D721Med (cell line): Measurements from ENCODE around the gene ADAMTS13.

Experiments
- DNase-seq: peaks from one replicate; pipeline ENCODE4 v3.0.0; 2011; ENCODE audit warnings: low spot score; ENCODE audit not compliant: insufficient read length
- FAIRE-seq: peaks from 2 replicates; lab custom pipeline; 2011; peaks lifted over from hg19 to GRCh38; lab: Jason Lieb, UNC
- TF ChIP-seq, protein P1 (sequence below): IDR thresholded peaks from 2 replicates; pipeline ENCODE4 v1.5.1; 2012; ENCODE audit warnings: mild to moderate bottlenecking, control low read depth; ENCODE audit not compliant: insufficient read depth; ENCODE audit errors: missing control alignments

The ADAMTS13 gene

DNA sequence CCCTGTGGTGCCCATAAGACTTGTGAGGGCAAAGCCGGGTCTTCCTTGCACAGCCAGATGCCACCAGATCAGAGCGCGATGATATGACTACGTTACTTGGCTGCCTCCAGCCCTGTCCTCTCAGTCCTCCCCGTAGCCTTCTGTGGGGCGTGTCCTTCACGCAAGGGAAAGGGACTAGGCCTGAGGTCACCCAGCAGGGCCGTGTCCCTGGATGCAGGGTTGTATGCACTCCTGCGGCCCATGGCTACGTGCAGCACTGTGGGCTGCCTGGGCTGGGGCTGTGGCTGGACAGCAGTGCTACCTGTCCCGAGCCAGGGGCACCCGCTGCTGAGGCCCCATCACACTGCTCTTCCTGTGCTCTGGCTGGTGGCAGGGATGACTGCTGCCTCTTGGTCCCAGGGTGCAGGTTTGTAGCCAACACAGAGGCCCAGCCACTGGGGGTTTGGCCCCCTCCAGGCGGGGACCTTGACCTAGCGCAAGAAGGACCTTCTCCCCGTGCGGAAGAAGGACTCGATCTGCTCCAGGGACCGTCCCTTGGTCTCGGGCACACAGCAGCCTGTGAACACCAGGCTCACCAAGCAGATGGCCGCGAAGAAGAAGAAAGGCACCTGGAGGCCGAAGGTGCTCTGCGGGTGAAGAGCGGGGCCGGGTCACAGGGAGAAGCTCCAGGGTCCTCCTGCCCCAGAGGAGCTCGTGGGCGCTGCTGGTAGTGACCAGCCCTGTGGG is 49.5 kb downstream of the ADAMTS13 start:
- TF ChIP-seq, protein P1, sequence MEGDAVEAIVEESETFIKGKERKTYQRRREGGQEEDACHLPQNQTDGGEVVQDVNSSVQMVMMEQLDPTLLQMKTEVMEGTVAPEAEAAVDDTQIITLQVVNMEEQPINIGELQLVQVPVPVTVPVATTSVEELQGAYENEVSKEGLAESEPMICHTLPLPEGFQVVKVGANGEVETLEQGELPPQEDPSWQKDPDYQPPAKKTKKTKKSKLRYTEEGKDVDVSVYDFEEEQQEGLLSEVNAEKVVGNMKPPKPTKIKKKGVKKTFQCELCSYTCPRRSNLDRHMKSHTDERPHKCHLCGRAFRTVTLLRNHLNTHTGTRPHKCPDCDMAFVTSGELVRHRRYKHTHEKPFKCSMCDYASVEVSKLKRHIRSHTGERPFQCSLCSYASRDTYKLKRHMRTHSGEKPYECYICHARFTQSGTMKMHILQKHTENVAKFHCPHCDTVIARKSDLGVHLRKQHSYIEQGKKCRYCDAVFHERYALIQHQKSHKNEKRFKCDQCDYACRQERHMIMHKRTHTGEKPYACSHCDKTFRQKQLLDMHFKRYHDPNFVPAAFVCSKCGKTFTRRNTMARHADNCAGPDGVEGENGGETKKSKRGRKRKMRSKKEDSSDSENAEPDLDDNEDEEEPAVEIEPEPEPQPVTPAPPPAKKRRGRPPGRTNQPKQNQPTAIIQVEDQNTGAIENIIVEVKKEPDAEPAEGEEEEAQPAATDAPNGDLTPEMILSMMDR: no peak
- FAIRE-seq (no peak), DNase-seq (no peak)

DNA sequence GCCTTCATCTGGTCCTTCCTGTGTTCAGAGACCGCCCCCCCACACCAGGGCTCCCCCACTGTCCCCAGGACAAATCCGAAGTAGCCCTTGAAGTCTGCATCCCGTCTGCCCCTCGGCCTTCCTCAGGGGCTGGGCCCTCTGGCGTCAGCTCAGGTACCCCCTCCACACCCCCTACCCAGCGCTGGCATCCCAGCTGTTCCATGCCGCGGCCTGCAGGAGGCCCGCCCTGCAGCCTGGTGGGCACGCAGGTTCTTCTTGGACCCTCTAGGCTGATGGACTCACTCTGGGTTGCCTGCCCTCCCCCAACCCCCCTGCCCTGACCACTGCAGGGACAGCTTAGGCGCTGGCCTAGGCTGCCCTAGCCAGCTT is 50.1 kb downstream of the ADAMTS13 start:
- FAIRE-seq: no peak
- no peak for DNase-seq
- TF ChIP-seq, protein P1: no peak

DNA sequence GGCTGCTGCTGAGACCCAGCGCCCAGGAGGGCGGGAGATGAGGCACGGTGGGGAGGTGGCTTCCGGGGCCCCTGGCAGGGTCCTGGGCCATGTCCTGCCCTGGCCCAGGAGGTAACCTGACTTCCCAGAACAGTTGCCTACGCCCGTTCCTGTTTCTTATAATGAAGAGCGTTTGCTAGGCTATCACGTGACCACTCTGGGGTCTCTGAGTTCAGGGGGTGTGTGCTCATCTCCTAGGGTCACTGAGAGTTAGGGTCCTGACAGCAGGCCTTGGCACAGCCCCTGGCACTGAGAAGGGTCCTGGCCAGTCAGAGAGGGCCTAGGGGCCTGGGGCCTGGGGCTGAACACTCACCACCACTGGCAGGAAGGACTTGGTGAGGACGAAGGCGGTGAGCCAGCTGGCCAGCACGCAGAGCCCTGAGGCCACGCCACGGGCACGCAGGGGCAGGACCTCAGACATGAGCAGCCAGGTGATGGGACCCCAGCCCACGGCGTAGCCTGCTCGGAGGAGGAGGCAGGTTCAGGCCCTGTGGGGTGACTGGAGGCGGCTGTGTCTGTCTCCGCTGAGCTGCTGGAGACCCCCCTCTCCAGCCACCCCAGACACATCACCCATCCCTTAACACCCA is 50.7 kb downstream of the ADAMTS13 start:
- FAIRE-seq (no peak), DNase-seq (no peak)
- TF ChIP-seq, protein P1: no peak

DNA sequence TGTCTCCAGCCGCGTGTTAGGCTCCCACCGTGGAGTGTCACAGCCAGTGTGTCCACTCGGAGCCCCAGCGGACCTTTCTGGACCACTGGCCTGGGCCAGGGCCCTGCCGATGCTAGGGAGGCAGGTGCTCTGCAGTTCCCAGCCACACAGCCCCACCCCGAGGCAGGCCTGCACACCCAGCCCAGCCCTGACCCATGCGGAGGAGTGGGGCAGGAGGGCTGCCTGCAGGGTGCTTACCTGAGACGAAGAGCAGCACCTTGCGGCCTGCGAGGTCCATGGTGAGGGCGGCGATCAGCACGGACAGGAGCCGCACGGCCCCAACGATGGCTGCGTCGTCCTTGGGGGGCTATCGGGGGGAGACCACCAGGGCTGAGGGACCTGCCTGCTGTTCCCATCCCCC is 51.6 kb downstream of the ADAMTS13 start:
- DNase-seq (no peak), FAIRE-seq (no peak)
- TF ChIP-seq, protein P1: no peak

DNA sequence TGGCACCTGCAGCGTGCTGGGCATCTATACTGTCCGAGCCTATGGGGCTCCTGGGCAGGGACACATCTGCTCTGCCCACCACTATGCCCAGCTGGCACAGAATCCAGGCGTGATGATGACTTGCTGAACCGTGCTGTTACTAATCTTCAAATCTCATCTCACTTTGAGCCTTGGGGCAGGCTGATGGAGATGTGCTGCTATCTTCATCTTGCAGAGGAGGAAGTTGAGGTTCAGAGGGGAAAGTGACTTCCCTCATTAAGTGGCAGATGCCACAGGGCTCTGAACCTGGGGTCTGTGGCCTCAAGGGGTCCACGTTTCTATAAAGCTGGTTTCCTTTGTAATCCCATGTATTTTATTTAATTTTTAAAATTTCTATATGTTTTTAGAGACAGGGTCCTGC is 52.0 kb downstream of the ADAMTS13 start:
- no peak for DNase-seq
- TF ChIP-seq, protein P1: no peak
- FAIRE-seq: no peak

DNA sequence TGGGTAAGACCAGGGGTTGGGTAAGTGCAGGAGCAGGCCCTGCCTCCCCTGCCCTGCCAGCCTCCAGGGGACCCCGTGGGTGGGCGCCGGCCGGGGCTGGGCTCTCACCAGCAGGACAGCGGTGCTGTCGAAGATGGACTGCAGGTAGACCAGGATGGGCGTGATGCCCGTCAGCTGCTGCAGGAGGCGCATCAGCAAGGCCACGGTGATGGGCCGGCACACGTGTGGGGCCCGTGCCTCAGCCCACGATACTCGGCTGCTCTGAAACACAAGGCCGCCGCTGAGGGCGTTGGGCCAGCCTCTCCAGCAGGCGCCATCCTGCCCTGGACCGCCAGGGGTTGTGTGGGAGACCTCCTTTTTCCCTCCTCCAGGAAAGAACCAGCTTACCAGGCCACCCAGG is 52.7 kb downstream of the ADAMTS13 start:
- TF ChIP-seq, protein P1: no peak
- FAIRE-seq (no peak), DNase-seq (no peak)

DNA sequence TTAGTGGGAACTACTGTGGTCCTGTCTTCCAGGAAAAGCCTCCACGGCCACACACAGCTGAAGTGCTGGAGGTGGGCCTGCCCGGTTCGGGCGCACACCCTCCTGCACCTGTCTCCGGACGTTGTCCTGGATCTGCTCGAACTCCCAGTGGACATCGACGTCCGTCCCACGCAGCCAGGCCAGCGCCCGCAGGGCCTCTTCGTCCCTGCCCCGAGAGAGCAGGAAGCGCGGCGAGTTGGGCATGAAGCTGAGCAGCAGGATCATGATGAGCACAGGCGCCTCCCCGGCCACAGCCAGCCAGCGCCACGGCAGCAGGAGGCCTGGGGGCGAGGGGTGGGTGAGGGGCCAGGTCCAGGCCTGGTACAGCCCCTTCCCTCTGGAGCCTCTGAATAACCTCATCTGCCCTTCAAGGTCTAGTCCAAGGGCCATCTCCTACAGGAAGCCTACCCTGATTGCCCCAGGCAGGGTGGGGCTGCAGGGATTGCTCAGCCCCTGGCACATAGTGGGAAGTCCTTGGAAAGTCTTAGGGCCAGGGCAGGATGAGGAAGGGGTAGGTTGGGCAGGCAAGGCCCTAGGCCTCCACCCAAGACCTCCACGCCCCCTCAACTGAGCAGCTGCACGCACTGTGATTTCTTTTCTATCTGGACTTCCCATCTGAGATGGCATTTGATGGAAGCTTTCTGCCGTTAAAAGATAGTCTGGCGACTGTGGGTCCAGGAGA is 53.3 kb downstream of the ADAMTS13 start:
- FAIRE-seq (no peak), DNase-seq (no peak)
- TF ChIP-seq, protein P1: no peak
